HL-60 (cell line): ENCODE data around the gene CITED4.

ENCODE experiments used
- DNase-seq, 2 experiments: peaks; one replicate each; pipeline ENCODE4 v3.0.0-alpha.2; 2010 to 2020; ENCODE audit warnings: low read depth in 1 of 2, low spot score in 1 of 2
- H3K27ac ChIP-seq: fragments of 250-450 bp; sonication (Bioruptor Pico); replicated peaks from 2 replicates; pipeline ENCODE4 v1.5.1; 2020; ENCODE audit warnings: mild to moderate bottlenecking, moderate library complexity
- H3K27me3 ChIP-seq: fragments of 250-450 bp; sonication (Bioruptor Pico); 2 replicates; pipeline ENCODE4 v1.5.1; 2021; ENCODE audit warnings: mild to moderate bottlenecking, moderate library complexity; ENCODE audit not compliant: insufficient read depth, poor library complexity, severe bottlenecking
- H3K4me3 ChIP-seq: replicated peaks from 2 replicates; pipeline ENCODE4 v1.5.1; 2011; ENCODE audit warnings: mild to moderate bottlenecking, control low read depth, low read length; ENCODE audit not compliant: insufficient read depth
- GABPA ChIP-seq: IDR thresholded peaks from 2 replicates; pipeline ENCODE4 v1.6.1; 2012; ENCODE audit warnings: low read depth
- POLR2AphosphoS5 ChIP-seq: IDR thresholded peaks from 2 replicates; pipeline ENCODE4 v1.6.1; 2012; ENCODE audit warnings: low read depth
- SPI1 ChIP-seq: IDR thresholded peaks from 2 replicates; pipeline ENCODE4 v1.6.1; 2012; ENCODE audit warnings: low read depth, mild to moderate bottlenecking, borderline replicate concordance
- TF ChIP-seq, protein P1 (sequence below): IDR thresholded peaks from one replicate; pipeline ENCODE4 v1.5.1; 2011; ENCODE audit warnings: low read length, control low read depth, inconsistent platforms; ENCODE audit not compliant: insufficient read depth
- TF ChIP-seq, protein P2 (sequence below): IDR thresholded peaks from 2 replicates; pipeline ENCODE4 v1.6.1; 2012; ENCODE audit warnings: low read depth; ENCODE audit not compliant: insufficient replicate concordance

CITED4 gene

DNA sequence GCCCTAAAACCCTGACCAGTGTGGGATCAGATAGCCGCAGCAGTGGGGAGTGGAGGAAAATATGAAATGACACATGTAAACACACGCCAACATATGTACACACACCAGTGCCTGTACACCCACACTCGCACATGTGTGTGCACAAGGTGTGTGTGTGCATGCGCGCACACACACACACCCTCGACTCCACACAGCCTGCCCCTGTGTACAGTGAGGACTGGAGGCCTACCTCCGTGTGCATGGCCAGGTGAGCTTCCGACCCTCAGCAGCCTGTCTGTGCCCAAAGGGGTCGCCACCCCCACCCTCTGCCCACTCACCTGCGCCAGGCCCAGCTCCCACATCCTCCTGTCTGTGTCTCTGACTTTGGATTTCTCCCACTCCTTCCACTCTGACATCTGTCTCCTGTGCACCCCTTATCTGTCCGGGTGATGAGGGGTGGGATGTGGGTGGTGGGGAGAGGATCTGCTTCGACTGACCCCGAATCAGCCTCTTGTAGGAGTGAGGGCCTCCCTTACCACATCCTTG, 31.7 kb downstream of the CITED4 start:
- Histone ChIP-seq H3K27ac (no peak overlapping the region), H3K4me3 (no peak overlapping the region), H3K27me3 (no peaks in the 10 kb centered on the region)
- TF ChIP-seq GABPA (no peak), SPI1 (no peak), POLR2AphosphoS5 (no peak)
- TF ChIP-seq, protein P1, sequence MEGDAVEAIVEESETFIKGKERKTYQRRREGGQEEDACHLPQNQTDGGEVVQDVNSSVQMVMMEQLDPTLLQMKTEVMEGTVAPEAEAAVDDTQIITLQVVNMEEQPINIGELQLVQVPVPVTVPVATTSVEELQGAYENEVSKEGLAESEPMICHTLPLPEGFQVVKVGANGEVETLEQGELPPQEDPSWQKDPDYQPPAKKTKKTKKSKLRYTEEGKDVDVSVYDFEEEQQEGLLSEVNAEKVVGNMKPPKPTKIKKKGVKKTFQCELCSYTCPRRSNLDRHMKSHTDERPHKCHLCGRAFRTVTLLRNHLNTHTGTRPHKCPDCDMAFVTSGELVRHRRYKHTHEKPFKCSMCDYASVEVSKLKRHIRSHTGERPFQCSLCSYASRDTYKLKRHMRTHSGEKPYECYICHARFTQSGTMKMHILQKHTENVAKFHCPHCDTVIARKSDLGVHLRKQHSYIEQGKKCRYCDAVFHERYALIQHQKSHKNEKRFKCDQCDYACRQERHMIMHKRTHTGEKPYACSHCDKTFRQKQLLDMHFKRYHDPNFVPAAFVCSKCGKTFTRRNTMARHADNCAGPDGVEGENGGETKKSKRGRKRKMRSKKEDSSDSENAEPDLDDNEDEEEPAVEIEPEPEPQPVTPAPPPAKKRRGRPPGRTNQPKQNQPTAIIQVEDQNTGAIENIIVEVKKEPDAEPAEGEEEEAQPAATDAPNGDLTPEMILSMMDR, result no peak
- TF ChIP-seq, protein P2, sequence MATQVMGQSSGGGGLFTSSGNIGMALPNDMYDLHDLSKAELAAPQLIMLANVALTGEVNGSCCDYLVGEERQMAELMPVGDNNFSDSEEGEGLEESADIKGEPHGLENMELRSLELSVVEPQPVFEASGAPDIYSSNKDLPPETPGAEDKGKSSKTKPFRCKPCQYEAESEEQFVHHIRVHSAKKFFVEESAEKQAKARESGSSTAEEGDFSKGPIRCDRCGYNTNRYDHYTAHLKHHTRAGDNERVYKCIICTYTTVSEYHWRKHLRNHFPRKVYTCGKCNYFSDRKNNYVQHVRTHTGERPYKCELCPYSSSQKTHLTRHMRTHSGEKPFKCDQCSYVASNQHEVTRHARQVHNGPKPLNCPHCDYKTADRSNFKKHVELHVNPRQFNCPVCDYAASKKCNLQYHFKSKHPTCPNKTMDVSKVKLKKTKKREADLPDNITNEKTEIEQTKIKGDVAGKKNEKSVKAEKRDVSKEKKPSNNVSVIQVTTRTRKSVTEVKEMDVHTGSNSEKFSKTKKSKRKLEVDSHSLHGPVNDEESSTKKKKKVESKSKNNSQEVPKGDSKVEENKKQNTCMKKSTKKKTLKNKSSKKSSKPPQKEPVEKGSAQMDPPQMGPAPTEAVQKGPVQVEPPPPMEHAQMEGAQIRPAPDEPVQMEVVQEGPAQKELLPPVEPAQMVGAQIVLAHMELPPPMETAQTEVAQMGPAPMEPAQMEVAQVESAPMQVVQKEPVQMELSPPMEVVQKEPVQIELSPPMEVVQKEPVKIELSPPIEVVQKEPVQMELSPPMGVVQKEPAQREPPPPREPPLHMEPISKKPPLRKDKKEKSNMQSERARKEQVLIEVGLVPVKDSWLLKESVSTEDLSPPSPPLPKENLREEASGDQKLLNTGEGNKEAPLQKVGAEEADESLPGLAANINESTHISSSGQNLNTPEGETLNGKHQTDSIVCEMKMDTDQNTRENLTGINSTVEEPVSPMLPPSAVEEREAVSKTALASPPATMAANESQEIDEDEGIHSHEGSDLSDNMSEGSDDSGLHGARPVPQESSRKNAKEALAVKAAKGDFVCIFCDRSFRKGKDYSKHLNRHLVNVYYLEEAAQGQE, result no peak
- no peak for DNase-seq

DNA sequence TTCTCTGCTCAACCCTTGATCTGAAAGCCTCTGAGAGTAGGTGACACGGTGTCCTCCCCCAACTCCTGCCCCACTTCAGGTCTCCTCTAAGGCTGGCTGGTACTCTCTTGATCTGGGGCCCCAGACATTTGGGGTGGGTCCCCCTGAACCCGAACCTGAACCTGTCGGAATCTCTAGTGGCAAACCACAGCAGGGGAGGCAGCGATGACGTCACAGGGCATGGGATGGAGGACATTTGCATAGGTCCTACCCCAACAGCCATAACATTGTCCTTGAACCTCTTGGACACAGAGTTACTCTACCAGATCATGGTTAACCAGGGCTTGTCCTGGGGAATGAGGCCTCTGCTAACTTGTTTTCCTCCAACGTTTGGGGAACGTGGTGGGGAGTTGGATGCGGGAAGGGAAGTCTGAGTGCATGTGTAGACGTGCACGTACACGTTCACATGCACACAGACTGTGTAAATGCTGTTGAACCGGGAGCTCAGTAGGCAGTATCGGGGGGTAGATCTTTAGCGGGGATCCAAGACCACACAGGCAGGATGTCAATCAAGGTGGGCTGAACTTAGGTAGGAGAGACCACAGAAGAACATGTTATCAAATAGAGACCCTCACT, 32.4 kb downstream of the CITED4 start:
- no peak for DNase-seq
- Histone ChIP-seq H3K4me3 (no peak overlapping the region), H3K27me3 (no peaks in the 10 kb centered on the region), H3K27ac (no peak overlapping the region)
- no peak for TF ChIP-seq GABPA
- TF ChIP-seq, protein P2, result no peak
- TF ChIP-seq, protein P1, result no peak
- no peak for TF ChIP-seq SPI1
- no peak for TF ChIP-seq POLR2AphosphoS5

DNA sequence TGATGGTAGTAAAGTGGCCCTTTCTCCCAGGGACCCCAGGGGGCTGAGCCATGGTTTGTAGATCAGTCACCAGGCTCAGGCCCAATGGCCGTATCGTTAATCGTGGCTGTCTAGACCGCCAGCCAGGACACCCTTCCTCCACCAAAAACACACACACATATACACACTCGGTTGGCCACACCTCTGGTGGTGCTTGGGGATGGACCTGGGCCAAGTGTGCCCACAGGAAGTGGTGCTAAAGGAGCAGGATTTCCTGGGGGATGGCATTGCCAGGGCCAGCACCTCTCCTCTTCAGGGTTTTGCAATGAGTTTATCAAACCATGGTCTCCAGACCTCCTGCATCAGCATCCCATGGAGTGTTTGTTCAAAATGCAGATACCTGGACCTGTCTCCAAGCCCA, 36.2 kb downstream of the CITED4 start:
- no peak overlapping the region for H3K4me3 ChIP-seq
- H3K27me3 ChIP-seq, result no peaks in the 10 kb centered on the region
- DNase-seq, result peak in 1 of 2 experiments; percentile 28
- no peak overlapping the region; the same call in 1 of the 2 replicates for H3K27ac ChIP-seq
- TF ChIP-seq, protein P2, result no peak
- TF ChIP-seq GABPA (no peak), SPI1 (no peak), POLR2AphosphoS5 (no peak)
- TF ChIP-seq, protein P1, result no peak
